CD4-positive, alpha-beta T cell (primary cell): ENCODE results near the gene TMEM145. TPM values are rescaled to one million over a fixed set of nuclear protein-coding genes. Genes with fewer than 3 reads are reported as not detected.

Experiments
- ATAC-seq: fragments of 200-7000 bp; cut with Tn5 transposase; one replicate; pipeline ENCODE4 v1.10.0; 2022; ENCODE audit warnings: mild to moderate bottlenecking; ENCODE audit not compliant: poor library complexity
- CTCF ChIA-PET: fragments of 350-600 bp; sonication (Branson Sonifier 250); formaldehyde crosslinking; loops from one replicate; lab custom pipeline; 2021; ENCODE audit warnings: antibody characterized with exemption, inconsistent platforms; lab: Charles Lee
- POLR2A ChIA-PET: fragments of 350-600 bp; sonication (Branson Sonifier 250); formaldehyde crosslinking; loops from one replicate; lab custom pipeline; 2021; ENCODE audit warnings: antibody characterized with exemption, inconsistent platforms; lab: Charles Lee
- DNase-seq, 14 experiments: peaks; one replicate each; pipeline ENCODE4 v3.0.0-alpha.2; 2013 to 2020; ENCODE audit warnings: mixed read lengths in 2 of 14
- H3K27ac ChIP-seq, 2 donors: one replicate each; pipeline versions ENCODE4 v1.5.1 to v1.7.0; 2013; ENCODE audit warnings: low read length in 2 of 2, low read depth in 1 of 2, mild to moderate bottlenecking in 1 of 2
- H3K27me3 ChIP-seq, 2 experiments: 1 replicate in 1 of 2; 2 replicates in 1 of 2; pipeline versions ENCODE4 v1.6.1 to v1.7.0; 2013; ENCODE audit warnings: low read length in 2 of 2, control low read depth in 1 of 2, mild to moderate bottlenecking in 1 of 2, moderate library complexity in 1 of 2; ENCODE audit not compliant: insufficient read depth in 2 of 2, control insufficient read depth in 1 of 2
- H3K36me3 ChIP-seq: one replicate; pipeline ENCODE4 v1.6.1; 2013; ENCODE audit warnings: low read length, control low read depth; ENCODE audit not compliant: insufficient read depth
- H3K4me1 ChIP-seq: one replicate; pipeline ENCODE4 v1.6.1; 2013; ENCODE audit warnings: low read length, control low read depth; ENCODE audit not compliant: insufficient read depth
- H3K4me3 ChIP-seq: one replicate; pipeline ENCODE4 v1.5.1; 2013; ENCODE audit warnings: mild to moderate bottlenecking, low read length, moderate library complexity
- H3K9me3 ChIP-seq, 2 experiments: 1 replicate in 1 of 2; 2 replicates in 1 of 2; pipeline versions ENCODE4 v1.6.1 to v1.7.0; 2013; ENCODE audit warnings: low read length in 2 of 2, mild to moderate bottlenecking in 2 of 2, control low read depth in 1 of 2, moderate library complexity in 1 of 2; ENCODE audit not compliant: control insufficient read depth in 1 of 2, insufficient read depth in 1 of 2
- H3K27ac Mint-ChIP-seq: one replicate; pipeline ENCODE4 v1.8.0; 2020; ENCODE audit warnings: mixed read lengths
- H3K27me3 Mint-ChIP-seq: one replicate; pipeline ENCODE4 v1.8.0; 2021; ENCODE audit warnings: mixed read lengths
- H3K36me3 Mint-ChIP-seq: one replicate; pipeline ENCODE4 v1.8.0; 2021; ENCODE audit warnings: low read depth, mixed read lengths
- H3K4me1 Mint-ChIP-seq: one replicate; pipeline ENCODE4 v1.8.0; 2021; ENCODE audit warnings: low read depth, mixed read lengths
- H3K4me3 Mint-ChIP-seq: one replicate; pipeline ENCODE4 v1.8.0; 2020; ENCODE audit warnings: mild to moderate bottlenecking, mixed read lengths
- H3K9me3 Mint-ChIP-seq: one replicate; pipeline ENCODE4 v1.8.0; 2020; ENCODE audit warnings: mixed read lengths
- intact Hi-C, 2 experiments: fragments of 100-400 bp; cut with DNase I in 1 of 2; cut with micrococcal nuclease in 1 of 2; formaldehyde crosslinking; loops; one replicate each; pipeline versions ENCODE4 v1.15.1 to v1.9.0; 2023 to 2025; cut with DNase I, micrococcal nuclease
- total RNA-seq, 174 experiments: library from RNA in 2 of 174; stranded (reverse) in 2 of 174; gene quantifications; one replicate each; pipeline ENCODE4 v1.2.3 and lab custom pipeline; 2021 to 2026
- TF ChIP-seq, protein P1 (sequence below): fragments of 200-600 bp; IDR thresholded peaks from one replicate; pipeline ENCODE4 v1.8.0; 2022; ENCODE audit warnings: antibody characterized with exemption, mild to moderate bottlenecking

Gene TMEM145
- total RNA-seq, 2 experiments from 2014 or later, result not detected

- H3K4me1 ChIP-seq, result peaks cover 71% of the 10 kb centered on the region
- H3K9me3 Mint-ChIP-seq, result no peaks in the 10 kb centered on the region
Observed at GRCh38 chr19:42283188-42284065, 29.7 kb upstream of the TMEM145 start.

DNA sequence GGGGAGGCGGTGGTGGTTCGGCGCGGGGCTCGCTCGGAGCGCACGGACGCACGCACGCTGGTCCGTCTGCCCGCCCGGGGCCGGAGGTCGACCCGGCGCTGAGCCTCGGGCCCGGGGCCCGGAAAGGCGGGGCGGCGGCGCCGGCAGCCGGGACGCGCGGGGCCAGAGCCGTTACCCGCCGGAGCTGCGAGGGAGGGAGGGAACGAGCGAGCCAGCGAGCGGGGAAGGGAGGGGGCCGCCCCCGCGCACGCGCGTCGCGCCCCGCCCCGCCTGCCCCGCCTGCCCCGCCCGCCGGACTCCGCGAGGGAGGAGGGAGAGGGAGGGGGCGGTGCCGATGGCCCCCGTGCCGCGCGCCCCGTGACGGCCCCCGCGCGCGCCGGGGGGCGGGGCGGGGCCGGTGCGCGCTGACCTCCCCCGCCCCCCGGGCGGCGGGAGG, 29.0 kb upstream of the TMEM145 start:
- CTCF ChIA-PET, result interaction anchor here (0.9 to 1.3 kb wide), 2 partner anchors 12 to 39 kb away, joined by 4 to 5 read pairs; no protein-coding TSS in a partner anchor
- H3K4me3 ChIP-seq, result no peak overlapping the region
- DNase-seq (peak; percentile 60 to 94 (median 81)), ATAC-seq (peak; percentile 28)
- H3K27me3 Mint-ChIP-seq, result no peaks in the 10 kb centered on the region
- peaks cover 64% of the 10 kb centered on the region for H3K4me1 ChIP-seq
- H3K9me3 ChIP-seq, result no peaks in the 10 kb centered on the region
- no peaks in the 10 kb centered on the region for H3K27me3 ChIP-seq
- no peak overlapping the region for H3K27ac ChIP-seq
- TF ChIP-seq, protein P1, sequence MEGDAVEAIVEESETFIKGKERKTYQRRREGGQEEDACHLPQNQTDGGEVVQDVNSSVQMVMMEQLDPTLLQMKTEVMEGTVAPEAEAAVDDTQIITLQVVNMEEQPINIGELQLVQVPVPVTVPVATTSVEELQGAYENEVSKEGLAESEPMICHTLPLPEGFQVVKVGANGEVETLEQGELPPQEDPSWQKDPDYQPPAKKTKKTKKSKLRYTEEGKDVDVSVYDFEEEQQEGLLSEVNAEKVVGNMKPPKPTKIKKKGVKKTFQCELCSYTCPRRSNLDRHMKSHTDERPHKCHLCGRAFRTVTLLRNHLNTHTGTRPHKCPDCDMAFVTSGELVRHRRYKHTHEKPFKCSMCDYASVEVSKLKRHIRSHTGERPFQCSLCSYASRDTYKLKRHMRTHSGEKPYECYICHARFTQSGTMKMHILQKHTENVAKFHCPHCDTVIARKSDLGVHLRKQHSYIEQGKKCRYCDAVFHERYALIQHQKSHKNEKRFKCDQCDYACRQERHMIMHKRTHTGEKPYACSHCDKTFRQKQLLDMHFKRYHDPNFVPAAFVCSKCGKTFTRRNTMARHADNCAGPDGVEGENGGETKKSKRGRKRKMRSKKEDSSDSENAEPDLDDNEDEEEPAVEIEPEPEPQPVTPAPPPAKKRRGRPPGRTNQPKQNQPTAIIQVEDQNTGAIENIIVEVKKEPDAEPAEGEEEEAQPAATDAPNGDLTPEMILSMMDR, result no peak
- POLR2A ChIA-PET, result interaction anchor here (1.0 to 3.3 kb wide), 9 partner anchors 14 to 208 kb away, joined by 3 to 39 read pairs (median 5); partner anchors contain the start of genes CIC, GSK3A, PAFAH1B3 and PRR19
- H3K36me3 ChIP-seq, result peaks cover 25% of the 10 kb centered on the region
- H3K4me3 Mint-ChIP-seq, result no peak overlapping the region
- H3K27ac Mint-ChIP-seq, result no peak overlapping the region
- peaks cover 38% of the 10 kb centered on the region for H3K4me1 Mint-ChIP-seq
- H3K36me3 Mint-ChIP-seq, result peaks cover 29% of the 10 kb centered on the region
- H3K9me3 Mint-ChIP-seq, result no peaks in the 10 kb centered on the region
- intact Hi-C loops, result loop anchor here (1.0 to 10.0 kb wide), 3 partner anchors 41 to 151 kb away; partner anchors contain the start of genes LIPE (in 1 of the 2), MEGF8 (in 1 of the 2) and POU2F2 (in 1 of the 2)

More at GRCh38 chr19:42283188-42284065, 29.7 kb upstream of the TMEM145 start:
- no peaks in the 10 kb centered on the region for H3K27me3 Mint-ChIP-seq
- H3K36me3 Mint-ChIP-seq, result peaks cover 22% of the 10 kb centered on the region
- ChIA-PET CTCF (interaction anchor here (0.8 to 1.1 kb wide), 3 partner anchors 13 to 39 kb away, joined by 3 to 6 read pairs (median 4); no protein-coding TSS in a partner anchor), POLR2A (interaction anchor here (0.6 to 3.3 kb wide), 11 partner anchors 9 to 151 kb away, joined by 3 to 39 read pairs (median 5); partner anchors contain the start of genes CIC, GSK3A, PAFAH1B3 and POU2F2)
- H3K27ac ChIP-seq, result peak overlapping the region; percentile 86 to 88
- H3K4me1 Mint-ChIP-seq, result peaks cover 42% of the 10 kb centered on the region
- H3K4me3 ChIP-seq, result peak overlapping the region; percentile 55
- H3K9me3 ChIP-seq, result no peaks in the 10 kb centered on the region
- H3K36me3 ChIP-seq, result peaks cover 19% of the 10 kb centered on the region
- DNase-seq (peak; percentile 92 to 99 (median 97)), ATAC-seq (peak; percentile 62)
- intact Hi-C loops, result loop anchor here (1.0 to 10.0 kb wide), 7 partner anchors 15 to 151 kb away; partner anchors contain the start of genes DEDD2 (in 1 of the 2), LIPE (in 1 of the 2), MEGF8 (in 1 of the 2) and PAFAH1B3 (in 1 of the 2)
- no peaks in the 10 kb centered on the region for H3K27me3 ChIP-seq
- H3K4me3 Mint-ChIP-seq, result no peak overlapping the region
- TF ChIP-seq, protein P1, result no peak
- H3K27ac Mint-ChIP-seq, result no peak overlapping the region
